Measurements from ENCODE around the gene RNF220.
A peak's percentile ranks its signal among the peaks of the same experiment; 100 is the strongest.

RNF220 gene

GRCh38 chr1:44406737-44407429 is 1.8 kb downstream of the RNF220 start:
- peak; percentile 41 for DNase-seq (ENCODE audit: low read depth, low spot score)

- peak; percentile 47 for DNase-seq (ENCODE audit: low read depth, low spot score)
Observed at GRCh38 chr1:44407430-44408211, 2.6 kb downstream of the RNF220 start.

GRCh38 chr1:44408212-44408582 is 3.1 kb downstream of the RNF220 start:
- DNase-seq (ENCODE audit: low read depth, low spot score): peak; percentile 46

GRCh38 chr1:44408632-44409602 is 3.9 kb downstream of the RNF220 start:
- peak; percentile 83 for DNase-seq (ENCODE audit: low read depth, low spot score)

GRCh38 chr1:44409757-44410156 is 4.7 kb downstream of the RNF220 start:
- DNase-seq (ENCODE audit: low read depth, low spot score): no peak

- DNase-seq (ENCODE audit: low read depth, low spot score): no peak
Observed at GRCh38 chr1:44411861-44412260, 6.8 kb downstream of the RNF220 start.

GRCh38 chr1:44412601-44413000 is 7.5 kb downstream of the RNF220 start:
- DNase-seq (ENCODE audit: low read depth, low spot score): peak; percentile 5

GRCh38 chr1:44413740-44414139 is 8.7 kb downstream of the RNF220 start:
- DNase-seq (ENCODE audit: low read depth, low spot score): no peak

GRCh38 chr1:44415013-44415412 is 10.0 kb downstream of the RNF220 start:
- DNase-seq (ENCODE audit: low read depth, low spot score): no peak

GRCh38 chr1:44416408-44416807 is 11.4 kb downstream of the RNF220 start:
- no peak for DNase-seq (ENCODE audit: low read depth, low spot score)

- DNase-seq (ENCODE audit: low read depth, low spot score): peak; percentile 93
Observed at GRCh38 chr1:44417351-44418021, 12.4 kb downstream of the RNF220 start.

GRCh38 chr1:44418022-44418673 is 13.1 kb downstream of the RNF220 start:
- DNase-seq (ENCODE audit: low read depth, low spot score): peak; percentile 53

- no peak for DNase-seq (ENCODE audit: low read depth, low spot score)
Observed at GRCh38 chr1:44419901-44420300, 14.8 kb downstream of the RNF220 start.

GRCh38 chr1:44420535-44420934 is 15.5 kb downstream of the RNF220 start:
- no peak for DNase-seq (ENCODE audit: low read depth, low spot score)

- DNase-seq (ENCODE audit: low read depth, low spot score): peak; percentile 26
Observed at GRCh38 chr1:44421446-44421884, 16.4 kb downstream of the RNF220 start.

- peak; percentile 29 for DNase-seq (ENCODE audit: low read depth, low spot score)
Observed at GRCh38 chr1:44422161-44422560, 17.1 kb downstream of the RNF220 start.

- DNase-seq (ENCODE audit: low read depth, low spot score): no peak
Observed at GRCh38 chr1:44423591-44424537, 18.8 kb downstream of the RNF220 start.

- no peak for DNase-seq (ENCODE audit: low read depth, low spot score)
Observed at GRCh38 chr1:44424747-44425146, 19.7 kb downstream of the RNF220 start.

- DNase-seq (ENCODE audit: low read depth, low spot score): no peak
Observed at GRCh38 chr1:44425341-44426082, 20.5 kb downstream of the RNF220 start.
